ENCODE measurements around the gene VAV1. TPM values are rescaled to one million over a fixed set of nuclear protein-coding genes. Genes with fewer than 3 reads are reported as not detected.

Gene VAV1
- total and polyA plus RNA-seq, 2 of the 13 experiments (the other 11 are each of a cell fraction or from before 2014, with no cell fraction given), result not detected

DNA sequence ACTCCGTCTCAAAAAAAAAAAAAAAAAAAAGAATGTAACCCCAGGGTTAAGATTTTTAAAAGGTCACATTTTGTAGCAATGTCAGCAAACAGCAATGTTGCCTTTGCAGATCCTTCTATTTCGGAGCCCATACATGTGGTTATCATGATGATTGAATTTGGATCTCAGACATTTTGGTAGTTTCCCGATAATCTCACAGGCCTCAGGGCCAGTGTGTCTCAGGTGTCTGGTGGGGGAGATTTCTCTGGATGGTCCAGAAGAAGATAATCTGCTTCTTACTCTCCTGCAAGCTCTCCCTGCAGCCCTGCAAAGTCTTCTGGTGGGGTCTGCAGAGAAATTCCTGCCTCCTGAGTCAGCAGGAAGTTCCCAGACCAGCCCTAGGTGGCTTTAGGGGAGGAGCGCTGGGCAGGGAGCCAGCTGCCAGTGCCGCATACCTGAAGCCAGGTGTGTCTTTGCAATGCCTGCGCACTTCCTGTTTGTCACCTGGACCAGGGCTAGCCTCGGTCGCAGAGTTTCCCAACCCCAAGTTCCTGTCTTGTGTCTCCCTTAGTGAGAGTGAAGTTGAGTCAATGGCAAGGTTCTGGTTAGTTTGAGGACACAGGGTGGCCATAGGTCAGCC, 6.7 kb upstream of the VAV1 start (continued):
- TF ChIP-seq, protein P1, sequence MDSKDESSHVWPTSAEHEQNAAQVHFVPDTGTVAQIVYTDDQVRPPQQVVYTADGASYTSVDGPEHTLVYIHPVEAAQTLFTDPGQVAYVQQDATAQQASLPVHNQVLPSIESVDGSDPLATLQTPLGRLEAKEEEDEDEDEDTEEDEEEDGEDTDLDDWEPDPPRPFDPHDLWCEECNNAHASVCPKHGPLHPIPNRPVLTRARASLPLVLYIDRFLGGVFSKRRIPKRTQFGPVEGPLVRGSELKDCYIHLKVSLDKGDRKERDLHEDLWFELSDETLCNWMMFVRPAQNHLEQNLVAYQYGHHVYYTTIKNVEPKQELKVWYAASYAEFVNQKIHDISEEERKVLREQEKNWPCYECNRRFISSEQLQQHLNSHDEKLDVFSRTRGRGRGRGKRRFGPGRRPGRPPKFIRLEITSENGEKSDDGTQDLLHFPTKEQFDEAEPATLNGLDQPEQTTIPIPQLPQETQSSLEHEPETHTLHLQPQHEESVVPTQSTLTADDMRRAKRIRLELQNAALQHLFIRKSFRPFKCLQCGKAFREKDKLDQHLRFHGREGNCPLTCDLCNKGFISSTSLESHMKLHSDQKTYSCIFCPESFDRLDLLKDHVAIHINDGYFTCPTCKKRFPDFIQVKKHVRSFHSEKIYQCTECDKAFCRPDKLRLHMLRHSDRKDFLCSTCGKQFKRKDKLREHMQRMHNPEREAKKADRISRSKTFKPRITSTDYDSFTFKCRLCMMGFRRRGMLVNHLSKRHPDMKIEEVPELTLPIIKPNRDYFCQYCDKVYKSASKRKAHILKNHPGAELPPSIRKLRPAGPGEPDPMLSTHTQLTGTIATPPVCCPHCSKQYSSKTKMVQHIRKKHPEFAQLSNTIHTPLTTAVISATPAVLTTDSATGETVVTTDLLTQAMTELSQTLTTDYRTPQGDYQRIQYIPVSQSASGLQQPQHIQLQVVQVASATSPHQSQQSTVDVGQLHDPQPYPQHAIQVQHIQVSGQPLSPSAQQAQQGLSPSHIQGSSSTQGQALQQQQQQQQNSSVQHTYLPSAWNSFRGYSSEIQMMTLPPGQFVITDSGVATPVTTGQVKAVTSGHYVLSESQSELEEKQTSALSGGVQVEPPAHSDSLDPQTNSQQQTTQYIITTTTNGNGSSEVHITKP (CRISPR knock-in tag; IDR thresholded peaks at IDR 0.05; ENCODE audit: low read depth), result no peak
- TF ChIP-seq EEA1 (CRISPR knock-in tag; IDR thresholded peaks at IDR 0.05; ENCODE audit: borderline replicate concordance) (no peak), FOXK2 (IDR thresholded peaks at IDR 0.05) (no peak), MAFF (IDR thresholded peaks at IDR 0.05; ENCODE audit: low read depth, low read length) (peak; percentile 11; the same call in 1 of the 2 replicates), ZNF674 (CRISPR knock-in tag; IDR thresholded peaks at IDR 0.05; ENCODE audit: low read depth) (no peak), ATF7 (IDR thresholded peaks at IDR 0.05) (no peak), ATF7 (CRISPR knock-in tag; IDR thresholded peaks at IDR 0.05) (0 out of 2 replicates have a peak, but pooled peaks have one; percentile 14), KLF16 (CRISPR knock-in tag; IDR thresholded peaks at IDR 0.05) (no peak), TEAD3 (CRISPR knock-in tag; optimal IDR thresholded peaks at IDR 0.05; ENCODE audit: borderline replicate concordance) (peak; percentile 67), ZNF251 (CRISPR knock-in tag; IDR thresholded peaks at IDR 0.05) (no peak), ZBTB10 (CRISPR knock-in tag; IDR thresholded peaks at IDR 0.05; ENCODE audit: borderline replicate concordance) (no peak), KLF11 (CRISPR knock-in tag; IDR thresholded peaks at IDR 0.05) (no peak), NR3C1 (CRISPR knock-in tag; IDR thresholded peaks at IDR 0.05) (no peak), TFAP4 (IDR thresholded peaks at IDR 0.05; ENCODE audit: borderline replicate concordance, low read depth) (no peak; the same call in 1 of the 2 replicates), GABPA (IDR thresholded peaks at IDR 0.05; ENCODE audit: low read depth, low read length) (no peak), GABPA (CRISPR knock-in tag; IDR thresholded peaks at IDR 0.05; ENCODE audit: low read depth) (peak; percentile 44; the same call in 1 of the 2 replicates), ERF (CRISPR knock-in tag; IDR thresholded peaks at IDR 0.05) (no peak), HNF4A (CRISPR knock-in tag; IDR thresholded peaks at IDR 0.05) (no peak), ZFP37 (CRISPR knock-in tag; IDR thresholded peaks at IDR 0.05; ENCODE audit: borderline replicate concordance) (no peak), MLLT10 (CRISPR knock-in tag; IDR thresholded peaks at IDR 0.05) (no peak), ZNF747 (CRISPR knock-in tag; IDR thresholded peaks at IDR 0.05; ENCODE audit: borderline replicate concordance) (no peak), HIC2 (CRISPR knock-in tag; IDR thresholded peaks at IDR 0.05; ENCODE audit: low read depth) (no peak)
